PC-3 (cell line): Measurements from ENCODE around the gene NAIP.
"Not testable (repeated sequence)": the region's sequence is repeated elsewhere in the genome, so short reads cannot be mapped to it uniquely, and the experiment has no call there.

Experiments
- EZH2 ChIP-seq: fragments of 300-600 bp; sonication (generic); IDR thresholded peaks from one replicate; pipeline ENCODE4 v1.6.1; 2017; ENCODE audit warnings: antibody characterized with exemption, mild to moderate bottlenecking, low read length; ENCODE audit not compliant: unreplicated experiment
- TF ChIP-seq, protein P1 (sequence below): fragments of 300-600 bp; sonication (generic); conservative IDR thresholded peaks from 2 replicates; pipeline ENCODE4 v1.5.1; 2017; ENCODE audit warnings: antibody characterized with exemption, low read depth, mild to moderate bottlenecking, low read length

DNA sequence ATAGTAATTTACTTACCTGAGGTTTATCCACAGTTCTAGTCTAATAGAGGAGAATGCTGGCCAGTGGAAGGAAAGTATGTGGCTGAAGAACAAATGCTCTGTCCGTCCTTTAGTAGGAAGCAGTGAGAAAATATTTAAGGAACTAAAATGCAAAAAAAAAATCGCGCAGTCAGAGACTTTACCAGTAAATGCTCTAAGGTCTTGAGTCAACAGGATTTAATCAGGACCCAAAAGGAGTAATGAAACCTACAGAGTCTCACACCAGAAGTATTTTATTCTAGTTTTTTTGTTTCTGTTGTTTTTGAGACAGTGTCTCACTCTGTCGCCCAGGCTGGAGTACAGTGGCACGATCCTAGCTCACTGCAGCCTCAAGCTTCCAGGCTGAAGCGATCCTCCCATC is 4.5 kb downstream of the NAIP start:
- TF ChIP-seq, protein P1, sequence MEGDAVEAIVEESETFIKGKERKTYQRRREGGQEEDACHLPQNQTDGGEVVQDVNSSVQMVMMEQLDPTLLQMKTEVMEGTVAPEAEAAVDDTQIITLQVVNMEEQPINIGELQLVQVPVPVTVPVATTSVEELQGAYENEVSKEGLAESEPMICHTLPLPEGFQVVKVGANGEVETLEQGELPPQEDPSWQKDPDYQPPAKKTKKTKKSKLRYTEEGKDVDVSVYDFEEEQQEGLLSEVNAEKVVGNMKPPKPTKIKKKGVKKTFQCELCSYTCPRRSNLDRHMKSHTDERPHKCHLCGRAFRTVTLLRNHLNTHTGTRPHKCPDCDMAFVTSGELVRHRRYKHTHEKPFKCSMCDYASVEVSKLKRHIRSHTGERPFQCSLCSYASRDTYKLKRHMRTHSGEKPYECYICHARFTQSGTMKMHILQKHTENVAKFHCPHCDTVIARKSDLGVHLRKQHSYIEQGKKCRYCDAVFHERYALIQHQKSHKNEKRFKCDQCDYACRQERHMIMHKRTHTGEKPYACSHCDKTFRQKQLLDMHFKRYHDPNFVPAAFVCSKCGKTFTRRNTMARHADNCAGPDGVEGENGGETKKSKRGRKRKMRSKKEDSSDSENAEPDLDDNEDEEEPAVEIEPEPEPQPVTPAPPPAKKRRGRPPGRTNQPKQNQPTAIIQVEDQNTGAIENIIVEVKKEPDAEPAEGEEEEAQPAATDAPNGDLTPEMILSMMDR: not testable (repeated sequence)
- TF ChIP-seq EZH2: not testable (repeated sequence)
